Fibroblast of lung (primary cell): Measurements from ENCODE around the gene MINAR2. TPM values are rescaled to one million over a fixed set of nuclear protein-coding genes. Genes with fewer than 3 reads are reported as not detected.

Experiments used
- DNase-seq, 2 donors: peaks; one replicate each; pipeline versions ENCODE4 v3.0.0 to v3.0.0-alpha.2; 2010; ENCODE audit warnings: low read depth in 2 of 2
- H2AFZ ChIP-seq: 2 replicates; pipeline ENCODE4 v1.5.1; 2012; ENCODE audit warnings: low read length, control low read depth, inconsistent platforms
- H3K27ac ChIP-seq: 2 replicates; pipeline ENCODE4 v1.5.1; 2011; ENCODE audit warnings: low read length, control low read depth; ENCODE audit not compliant: insufficient read depth
- H3K27me3 ChIP-seq: 2 replicates; pipeline ENCODE4 v1.5.1; 2011; ENCODE audit warnings: mild to moderate bottlenecking, low read length; ENCODE audit not compliant: control insufficient read depth, insufficient read depth
- H3K36me3 ChIP-seq: 2 replicates; pipeline ENCODE4 v1.5.1; 2011; ENCODE audit warnings: low read length; ENCODE audit not compliant: control insufficient read depth, insufficient read depth
- H3K4me1 ChIP-seq: 2 replicates; pipeline ENCODE4 v1.5.1; 2011; ENCODE audit warnings: low read length; ENCODE audit not compliant: control insufficient read depth, insufficient read depth; ENCODE audit errors: extremely low read depth
- H3K4me2 ChIP-seq: 2 replicates; pipeline ENCODE4 v1.5.1; 2011; ENCODE audit warnings: low read length, control low read depth; ENCODE audit not compliant: insufficient read depth; ENCODE audit errors: extremely low read depth
- H3K4me3 ChIP-seq, 4 experiments: fragments of 200-600 bp in 1 of 4; sonication (generic) in 1 of 4; replicated peaks in 1 of 4; 2 replicates each; pipeline ENCODE4 v1.5.1; 2011 to 2016; ENCODE audit warnings: low read length in 4 of 4, low read depth in 3 of 4, mild to moderate bottlenecking in 3 of 4, control low read depth in 2 of 4, inconsistent platforms in 1 of 4, mixed read lengths in 1 of 4; ENCODE audit not compliant: insufficient read depth in 1 of 4; ENCODE audit errors: control extremely low read depth in 1 of 4
- H3K79me2 ChIP-seq: 2 replicates; pipeline ENCODE4 v1.5.1; 2012; ENCODE audit warnings: mild to moderate bottlenecking, low read length, inconsistent platforms; ENCODE audit not compliant: control insufficient read depth, insufficient read depth
- H3K9ac ChIP-seq: 2 replicates; pipeline ENCODE4 v1.5.1; 2011; ENCODE audit warnings: mild to moderate bottlenecking, low read length, control low read depth; ENCODE audit not compliant: insufficient read depth
- H3K9me3 ChIP-seq: 2 replicates; pipeline ENCODE4 v1.5.1; 2012; ENCODE audit warnings: low read depth, low read length; ENCODE audit not compliant: control insufficient read depth, insufficient read depth
- H4K20me1 ChIP-seq: 2 replicates; pipeline ENCODE4 v1.5.1; 2011; ENCODE audit warnings: low read length; ENCODE audit not compliant: control insufficient read depth, insufficient read depth; ENCODE audit errors: extremely low read depth
- EZH2 ChIP-seq: IDR thresholded peaks from 2 replicates; pipeline ENCODE4 v1.5.1; 2012; ENCODE audit warnings: low read length, control low read depth, mild to moderate bottlenecking; ENCODE audit errors: missing control alignments
- polyA plus RNA-seq, 2 donors: library from polyadenylated mRNA; depleted of rRNA in 1 of 2; stranded (reverse) in 1 of 2; unstranded in 1 of 2; fragments of >200 nt; gene quantifications; 2 replicates each; pipeline ENCODE4 v1.2.1, GENCODE V29; 2011 to 2012; ENCODE audit warnings: missing spikeins in 1 of 2
- total RNA-seq: library from RNA; depleted of rRNA; stranded (reverse); fragments of >200 nt; gene quantifications from 2 replicates; pipeline ENCODE4 v1.2.1, GENCODE V29; 2014
- TF ChIP-seq, protein P1 (sequence below), 2 donors: IDR thresholded peaks in 1 of 2; conservative IDR thresholded peaks in 1 of 2; 1 replicate in 1 of 2; 2 replicates in 1 of 2; pipeline ENCODE4 v1.5.1; 2011 to 2012; ENCODE audit warnings: low read length in 2 of 2, control low read depth in 1 of 2, inconsistent platforms in 1 of 2, low read depth in 1 of 2, mild to moderate bottlenecking in 1 of 2

The MINAR2 gene
- total and polyA plus RNA-seq, 2 donors (not counting 1 experiment from before 2014, with no cell fraction given), result not detected

DNA sequence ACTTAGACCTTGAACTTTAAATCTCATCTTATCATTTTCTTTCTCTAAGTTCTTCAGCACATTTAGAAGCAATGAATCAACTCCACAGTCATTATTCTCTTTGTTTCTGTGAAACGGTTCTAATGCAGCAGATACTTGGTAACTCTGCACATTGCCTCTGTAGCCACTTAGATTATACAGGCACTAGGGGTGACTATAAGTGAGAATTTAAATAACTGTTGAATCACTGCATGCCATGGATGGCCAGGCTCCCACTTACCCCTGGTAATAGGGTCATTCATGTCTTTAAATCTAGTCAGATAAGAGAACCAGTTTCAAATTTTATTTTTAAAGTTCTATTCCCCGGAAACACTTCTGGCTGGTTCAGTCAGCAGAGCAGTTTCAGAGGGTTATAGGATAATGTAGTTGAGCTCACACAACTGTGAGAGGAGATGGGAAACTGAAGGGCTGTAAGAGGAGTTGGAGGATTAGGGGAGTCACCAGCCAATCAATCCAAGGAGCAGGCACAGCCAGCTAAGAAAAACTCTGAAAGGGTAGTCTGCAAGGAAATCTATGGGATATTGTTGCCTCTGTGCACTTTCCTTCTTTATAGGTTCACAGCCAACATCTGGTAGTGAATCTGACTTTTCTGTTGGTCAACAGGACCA is 4.2 kb upstream of the MINAR2 start:
- no peaks in the 10 kb centered on the region for H3K4me1 ChIP-seq
- TF ChIP-seq, protein P1, sequence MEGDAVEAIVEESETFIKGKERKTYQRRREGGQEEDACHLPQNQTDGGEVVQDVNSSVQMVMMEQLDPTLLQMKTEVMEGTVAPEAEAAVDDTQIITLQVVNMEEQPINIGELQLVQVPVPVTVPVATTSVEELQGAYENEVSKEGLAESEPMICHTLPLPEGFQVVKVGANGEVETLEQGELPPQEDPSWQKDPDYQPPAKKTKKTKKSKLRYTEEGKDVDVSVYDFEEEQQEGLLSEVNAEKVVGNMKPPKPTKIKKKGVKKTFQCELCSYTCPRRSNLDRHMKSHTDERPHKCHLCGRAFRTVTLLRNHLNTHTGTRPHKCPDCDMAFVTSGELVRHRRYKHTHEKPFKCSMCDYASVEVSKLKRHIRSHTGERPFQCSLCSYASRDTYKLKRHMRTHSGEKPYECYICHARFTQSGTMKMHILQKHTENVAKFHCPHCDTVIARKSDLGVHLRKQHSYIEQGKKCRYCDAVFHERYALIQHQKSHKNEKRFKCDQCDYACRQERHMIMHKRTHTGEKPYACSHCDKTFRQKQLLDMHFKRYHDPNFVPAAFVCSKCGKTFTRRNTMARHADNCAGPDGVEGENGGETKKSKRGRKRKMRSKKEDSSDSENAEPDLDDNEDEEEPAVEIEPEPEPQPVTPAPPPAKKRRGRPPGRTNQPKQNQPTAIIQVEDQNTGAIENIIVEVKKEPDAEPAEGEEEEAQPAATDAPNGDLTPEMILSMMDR (conservative IDR thresholded peaks at IDR 0.05 in 1 of 2, IDR thresholded peaks at IDR 0.05 in 1 of 2; ENCODE audit: low read depth in 1 of 2, low read length in 2 of 2), result no peak
- TF ChIP-seq EZH2, result no peak
- H3K9ac ChIP-seq, result no peak overlapping the region
- no peaks in the 10 kb centered on the region for H3K9me3 ChIP-seq
- H3K27ac ChIP-seq, result no peak overlapping the region
- H4K20me1 ChIP-seq, result no peaks in the 10 kb centered on the region
- no peak overlapping the region for H2AFZ ChIP-seq
- DNase-seq, result no peak
- no peak overlapping the region for H3K4me3 ChIP-seq
- no peaks in the 10 kb centered on the region for H3K79me2 ChIP-seq
- H3K27me3 ChIP-seq, result no peaks in the 10 kb centered on the region
- H3K4me2 ChIP-seq, result no peak overlapping the region
- no peaks in the 10 kb centered on the region for H3K36me3 ChIP-seq

DNA sequence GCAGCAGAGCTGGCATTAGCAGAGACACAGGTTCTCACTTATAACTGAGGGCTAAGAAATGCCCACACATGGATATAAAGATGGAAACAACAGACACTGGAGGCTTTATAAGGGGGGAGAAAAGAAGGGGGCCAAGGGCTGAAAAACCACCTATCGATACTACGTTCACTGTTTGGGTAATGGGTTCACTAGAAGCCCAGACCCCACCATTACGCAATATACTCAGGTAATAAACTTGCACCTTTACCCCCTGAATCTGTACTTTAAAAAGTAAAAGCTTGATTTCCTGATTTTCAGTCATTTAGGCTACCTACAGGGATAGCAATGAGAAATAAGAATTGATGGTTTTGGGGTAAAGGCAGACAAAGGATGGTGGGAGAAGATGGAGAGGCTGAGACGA is 1.9 kb upstream of the MINAR2 start:
- no peak for TF ChIP-seq EZH2
- TF ChIP-seq, protein P1 (conservative IDR thresholded peaks at IDR 0.05 in 1 of 2, IDR thresholded peaks at IDR 0.05 in 1 of 2; ENCODE audit: low read depth in 1 of 2, low read length in 2 of 2), result no peak
- no peak overlapping the region for H3K4me3 ChIP-seq
- H4K20me1 ChIP-seq, result no peaks in the 10 kb centered on the region
- H3K27me3 ChIP-seq, result no peaks in the 10 kb centered on the region
- H3K27ac ChIP-seq, result no peak overlapping the region
- no peaks in the 10 kb centered on the region for H3K4me1 ChIP-seq
- H3K36me3 ChIP-seq, result no peaks in the 10 kb centered on the region
- no peaks in the 10 kb centered on the region for H3K79me2 ChIP-seq
- no peak overlapping the region for H3K9ac ChIP-seq
- DNase-seq, result no peak
- no peak overlapping the region for H2AFZ ChIP-seq
- H3K9me3 ChIP-seq, result no peaks in the 10 kb centered on the region
- H3K4me2 ChIP-seq, result no peak overlapping the region

- TF ChIP-seq, protein P1 (conservative IDR thresholded peaks at IDR 0.05 in 1 of 2, IDR thresholded peaks at IDR 0.05 in 1 of 2; ENCODE audit: low read depth in 1 of 2, low read length in 2 of 2), result no peak
- TF ChIP-seq EZH2, result no peak
- no peaks in the 10 kb centered on the region for H3K79me2 ChIP-seq
- no peaks in the 10 kb centered on the region for H3K27me3 ChIP-seq
- H3K4me2 ChIP-seq, result no peak overlapping the region
- no peaks in the 10 kb centered on the region for H3K9me3 ChIP-seq
- no peaks in the 10 kb centered on the region for H3K36me3 ChIP-seq
- H2AFZ ChIP-seq, result no peak overlapping the region
- H3K9ac ChIP-seq, result no peak overlapping the region
- no peak overlapping the region for H3K27ac ChIP-seq
- no peak overlapping the region for H3K4me3 ChIP-seq
- DNase-seq, result peak in 1 of 2 donors; percentile 7
- H4K20me1 ChIP-seq, result no peaks in the 10 kb centered on the region
- H3K4me1 ChIP-seq, result no peaks in the 10 kb centered on the region
Measured at GRCh38 chr5:129746876-129747275, 1.0 kb upstream of the MINAR2 start.
